ENCODE measurements around the gene ATP8B4. TPM values are rescaled to one million over a fixed set of nuclear protein-coding genes. Genes with fewer than 3 reads are reported as not detected.

ATP8B4 gene
- total RNA-seq, 1 experiment from 2014 or later: 14.4 TPM

- Histone ChIP-seq H3K27me3 (no peaks in the 10 kb centered on the region), H3K9me3 (replicated peaks) (no peaks in the 10 kb centered on the region), H3K4me3 (no peak overlapping the region), H3K36me3 (no peaks in the 10 kb centered on the region), H3K4me1 (peaks cover 13% of the 10 kb centered on the region), H3K27ac (no peak overlapping the region)
- no peak for DNase-seq
These were observed 228.3 kb downstream of the ATP8B4 start for GRCh38 chr15:49890689-49891088.

GRCh38 chr15:49889536-49889935 lies 229.5 kb downstream of the ATP8B4 start:
- DNase-seq: no peak
- Histone ChIP-seq H3K4me3 (no peak overlapping the region), H3K27ac (no peak overlapping the region), H3K4me1 (peaks cover 5% of the 10 kb centered on the region; the same call in 1 of the 2 replicates), H3K27me3 (no peaks in the 10 kb centered on the region), H3K9me3 (replicated peaks) (no peaks in the 10 kb centered on the region), H3K36me3 (no peaks in the 10 kb centered on the region)

GRCh38 chr15:49888734-49889133 lies 230.3 kb downstream of the ATP8B4 start:
- DNase-seq: no peak
- no peaks in the 10 kb centered on the region for H3K27me3 ChIP-seq
- no peaks in the 10 kb centered on the region for H3K9me3 ChIP-seq (replicated peaks)
- no peak overlapping the region for H3K4me3 ChIP-seq
- H3K4me1 ChIP-seq: peaks cover 6% of the 10 kb centered on the region; the same call in 1 of the 2 replicates
- H3K27ac ChIP-seq: no peak overlapping the region
- no peaks in the 10 kb centered on the region for H3K36me3 ChIP-seq

GRCh38 chr15:49888323-49888693 lies 230.7 kb downstream of the ATP8B4 start:
- H3K36me3 ChIP-seq: no peaks in the 10 kb centered on the region
- H3K4me3 ChIP-seq: no peak overlapping the region
- peaks cover 10% of the 10 kb centered on the region for H3K4me1 ChIP-seq
- no peaks in the 10 kb centered on the region for H3K9me3 ChIP-seq (replicated peaks)
- no peak for DNase-seq
- H3K27ac ChIP-seq: no peak overlapping the region
- H3K27me3 ChIP-seq: no peaks in the 10 kb centered on the region

GRCh38 chr15:49887659-49888322 lies 231.2 kb downstream of the ATP8B4 start:
- Histone ChIP-seq H3K27ac (peak overlapping the region; percentile 9; the same call in 1 of the 2 replicates), H3K4me1 (peaks cover 15% of the 10 kb centered on the region), H3K4me3 (no peak overlapping the region), H3K9me3 (replicated peaks) (no peaks in the 10 kb centered on the region), H3K27me3 (no peaks in the 10 kb centered on the region), H3K36me3 (no peaks in the 10 kb centered on the region)
- no peak for DNase-seq

GRCh38 chr15:49883121-49883520 lies 235.9 kb downstream of the ATP8B4 start:
- Histone ChIP-seq H3K4me3 (no peak overlapping the region), H3K36me3 (no peaks in the 10 kb centered on the region), H3K4me1 (peaks cover 19% of the 10 kb centered on the region), H3K9me3 (replicated peaks) (no peaks in the 10 kb centered on the region), H3K27ac (peak overlapping the region; percentile 60), H3K27me3 (no peaks in the 10 kb centered on the region)
- DNase-seq: peak; percentile 60 to 80

GRCh38 chr15:49881866-49882265 lies 237.2 kb downstream of the ATP8B4 start:
- Histone ChIP-seq H3K27me3 (no peaks in the 10 kb centered on the region), H3K4me3 (no peak overlapping the region), H3K9me3 (replicated peaks) (no peaks in the 10 kb centered on the region), H3K36me3 (no peaks in the 10 kb centered on the region), H3K4me1 (peaks cover 25% of the 10 kb centered on the region), H3K27ac (no peak overlapping the region)
- no peak for DNase-seq

GRCh38 chr15:49881433-49881832 lies 237.6 kb downstream of the ATP8B4 start:
- H3K4me3 ChIP-seq: no peak overlapping the region

GRCh38 chr15:49877873-49878521 lies 241.0 kb downstream of the ATP8B4 start:
- Histone ChIP-seq H3K4me1 (peaks cover 37% of the 10 kb centered on the region), H3K4me3 (no peak overlapping the region), H3K27ac (peak overlapping the region; percentile 95; the same call in 1 of the 2 replicates), H3K27me3 (no peaks in the 10 kb centered on the region), H3K36me3 (no peaks in the 10 kb centered on the region), H3K9me3 (replicated peaks) (no peaks in the 10 kb centered on the region)
- no peak for DNase-seq

More at GRCh38 chr15:49881433-49881832, 237.6 kb downstream of the ATP8B4 start:
- H3K4me1 ChIP-seq: peaks cover 29% of the 10 kb centered on the region
- H3K27ac ChIP-seq: no peak overlapping the region
- no peaks in the 10 kb centered on the region for H3K36me3 ChIP-seq
- no peaks in the 10 kb centered on the region for H3K27me3 ChIP-seq
- no peak for DNase-seq
- H3K9me3 ChIP-seq (replicated peaks): no peaks in the 10 kb centered on the region

- no peaks in the 10 kb centered on the region for H3K27me3 ChIP-seq
- peaks cover 31% of the 10 kb centered on the region for H3K4me1 ChIP-seq
- H3K4me3 ChIP-seq: no peak overlapping the region
- peak; percentile 20 to 54 for DNase-seq
- no peaks in the 10 kb centered on the region for H3K9me3 ChIP-seq (replicated peaks)
- no peaks in the 10 kb centered on the region for H3K36me3 ChIP-seq
- peak overlapping the region; percentile 95 for H3K27ac ChIP-seq
These were observed 241.7 kb downstream of the ATP8B4 start for GRCh38 chr15:49877117-49877872.

GRCh38 chr15:49876401-49877038 lies 242.5 kb downstream of the ATP8B4 start:
- Histone ChIP-seq H3K27ac (peak overlapping the region; percentile 95), H3K9me3 (replicated peaks) (no peaks in the 10 kb centered on the region), H3K27me3 (no peaks in the 10 kb centered on the region), H3K4me3 (peak overlapping the region; percentile 32), H3K36me3 (no peaks in the 10 kb centered on the region), H3K4me1 (peaks cover 31% of the 10 kb centered on the region)
- DNase-seq: peak; percentile 79 to 92

- H3K27me3 ChIP-seq: no peaks in the 10 kb centered on the region
- H3K36me3 ChIP-seq: no peaks in the 10 kb centered on the region
- peak in 1 of 2 experiments; percentile 48 for DNase-seq
- H3K9me3 ChIP-seq (replicated peaks): no peaks in the 10 kb centered on the region
- peak overlapping the region; percentile 32 for H3K4me3 ChIP-seq
- H3K27ac ChIP-seq: peak overlapping the region; percentile 95
- peaks cover 31% of the 10 kb centered on the region for H3K4me1 ChIP-seq
These were observed 243.6 kb downstream of the ATP8B4 start for GRCh38 chr15:49875392-49875791.

GRCh38 chr15:49870472-49870871 lies 248.6 kb downstream of the ATP8B4 start:
- H3K9me3 ChIP-seq (replicated peaks): 0 out of 2 replicates have a peak, but pooled peaks cover 3% of the 10 kb centered on the region
- DNase-seq: no peak
- peaks cover 3% of the 10 kb centered on the region for H3K36me3 ChIP-seq
- no peak overlapping the region for H3K27ac ChIP-seq
- H3K4me3 ChIP-seq: no peak overlapping the region
- no peaks in the 10 kb centered on the region for H3K27me3 ChIP-seq
- H3K4me1 ChIP-seq: peaks cover 9% of the 10 kb centered on the region

- Histone ChIP-seq H3K9me3 (replicated peaks) (0 out of 2 replicates have a peak, but pooled peaks cover 3% of the 10 kb centered on the region), H3K27ac (no peak overlapping the region), H3K27me3 (no peaks in the 10 kb centered on the region), H3K4me1 (peaks cover 2% of the 10 kb centered on the region; the same call in 1 of the 2 replicates), H3K4me3 (no peak overlapping the region), H3K36me3 (peaks cover 3% of the 10 kb centered on the region)
- DNase-seq: no peak
These were observed 250.7 kb downstream of the ATP8B4 start for GRCh38 chr15:49868348-49868747.
